SJCRH30 (cell line): ENCODE data around the gene ISX. TPM values are rescaled to one million over a fixed set of nuclear protein-coding genes. Genes with fewer than 3 reads are reported as not detected.

Source experiments
- DNase-seq, 2 experiments: peaks; one replicate each; pipeline ENCODE4 v3.0.0-alpha.2; 2015 to 2020
- H3K27ac ChIP-seq: fragments of 250-450 bp; sonication (Bioruptor Pico); 2 replicates; pipeline ENCODE4 v1.5.1; 2020; ENCODE audit warnings: mild to moderate bottlenecking, moderate library complexity
- H3K27me3 ChIP-seq: fragments of 250-450 bp; sonication (Bioruptor Pico); 2 replicates; pipeline ENCODE4 v1.5.1; 2020; ENCODE audit warnings: mild to moderate bottlenecking, moderate library complexity
- H3K36me3 ChIP-seq: fragments of 250-450 bp; sonication (Bioruptor Pico); 2 replicates; pipeline ENCODE4 v1.5.1; 2020; ENCODE audit warnings: mild to moderate bottlenecking, moderate library complexity
- H3K4me1 ChIP-seq: fragments of 250-450 bp; sonication (Bioruptor Pico); 2 replicates; pipeline ENCODE4 v1.5.1; 2020; ENCODE audit warnings: mild to moderate bottlenecking, moderate library complexity
- H3K4me3 ChIP-seq: fragments of 250-450 bp; sonication (Bioruptor Pico); 2 replicates; pipeline ENCODE4 v1.5.1; 2020; ENCODE audit warnings: mild to moderate bottlenecking, moderate library complexity
- H3K9me3 ChIP-seq: fragments of 250-450 bp; sonication (Bioruptor Pico); replicated peaks from 2 replicates; pipeline ENCODE4 v1.5.1; 2020; ENCODE audit warnings: mild to moderate bottlenecking, moderate library complexity
- total RNA-seq: library from RNA; depleted of rRNA; stranded (reverse); fragments of >200 nt; shearing (Covaris generic); gene quantifications from 2 replicates; pipeline ENCODE4 v1.2.3, GENCODE V29; 2014

ISX gene
- total RNA-seq, 1 experiment from 2014 or later: not detected

GRCh38 chr22:35069541-35069940 lies 3.6 kb downstream of the ISX start:
- Histone ChIP-seq H3K4me1 (no peaks in the 10 kb centered on the region), H3K9me3 (no peaks in the 10 kb centered on the region), H3K36me3 (no peaks in the 10 kb centered on the region), H3K27ac (no peak overlapping the region), H3K27me3 (no peaks in the 10 kb centered on the region), H3K4me3 (no peak overlapping the region)
- no peak for DNase-seq

- Histone ChIP-seq H3K27ac (no peak overlapping the region), H3K9me3 (no peaks in the 10 kb centered on the region), H3K4me1 (no peaks in the 10 kb centered on the region), H3K4me3 (no peak overlapping the region), H3K27me3 (no peaks in the 10 kb centered on the region), H3K36me3 (no peaks in the 10 kb centered on the region)
- DNase-seq: no peak
Observed at GRCh38 chr22:35070451-35071093, 4.6 kb downstream of the ISX start.

GRCh38 chr22:35071784-35072183 lies 5.8 kb downstream of the ISX start:
- Histone ChIP-seq H3K36me3 (no peaks in the 10 kb centered on the region), H3K27ac (no peak overlapping the region), H3K9me3 (no peaks in the 10 kb centered on the region), H3K4me1 (no peaks in the 10 kb centered on the region), H3K4me3 (no peak overlapping the region), H3K27me3 (no peaks in the 10 kb centered on the region)
- no peak for DNase-seq

GRCh38 chr22:35072925-35073324 lies 7.0 kb downstream of the ISX start:
- Histone ChIP-seq H3K27me3 (no peaks in the 10 kb centered on the region), H3K4me1 (no peaks in the 10 kb centered on the region), H3K27ac (no peak overlapping the region), H3K4me3 (no peak overlapping the region), H3K9me3 (no peaks in the 10 kb centered on the region), H3K36me3 (no peaks in the 10 kb centered on the region)
- DNase-seq: no peak

- Histone ChIP-seq H3K27ac (no peak overlapping the region), H3K4me3 (no peak overlapping the region), H3K4me1 (no peaks in the 10 kb centered on the region), H3K36me3 (no peaks in the 10 kb centered on the region), H3K27me3 (no peaks in the 10 kb centered on the region), H3K9me3 (no peaks in the 10 kb centered on the region)
- no peak for DNase-seq
Observed at GRCh38 chr22:35074583-35074982, 8.6 kb downstream of the ISX start.

- H3K4me1 ChIP-seq: no peaks in the 10 kb centered on the region
- no peak overlapping the region for H3K4me3 ChIP-seq
- no peaks in the 10 kb centered on the region for H3K9me3 ChIP-seq
- no peak for DNase-seq
- H3K27ac ChIP-seq: no peak overlapping the region
- no peaks in the 10 kb centered on the region for H3K36me3 ChIP-seq
- H3K27me3 ChIP-seq: no peaks in the 10 kb centered on the region
Observed at GRCh38 chr22:35076630-35077029, 10.7 kb downstream of the ISX start.

GRCh38 chr22:35085621-35086020 lies 19.7 kb downstream of the ISX start:
- Histone ChIP-seq H3K4me1 (no peaks in the 10 kb centered on the region), H3K27ac (no peak overlapping the region), H3K27me3 (no peaks in the 10 kb centered on the region), H3K4me3 (no peak overlapping the region), H3K9me3 (no peaks in the 10 kb centered on the region; the same call in 1 of the 2 replicates), H3K36me3 (no peaks in the 10 kb centered on the region)
- DNase-seq: no peak

- Histone ChIP-seq H3K27me3 (no peaks in the 10 kb centered on the region), H3K4me1 (no peaks in the 10 kb centered on the region), H3K4me3 (no peak overlapping the region), H3K36me3 (no peaks in the 10 kb centered on the region), H3K9me3 (no peaks in the 10 kb centered on the region; the same call in 1 of the 2 replicates), H3K27ac (no peak overlapping the region)
- DNase-seq: no peak
Observed at GRCh38 chr22:35089139-35089538, 23.2 kb downstream of the ISX start.

- DNase-seq: no peak
- Histone ChIP-seq H3K9me3 (no peaks in the 10 kb centered on the region; the same call in 1 of the 2 replicates), H3K27ac (no peak overlapping the region), H3K4me3 (no peak overlapping the region), H3K27me3 (no peaks in the 10 kb centered on the region), H3K36me3 (no peaks in the 10 kb centered on the region), H3K4me1 (no peaks in the 10 kb centered on the region)
Observed at GRCh38 chr22:35092406-35092805, 26.4 kb downstream of the ISX start.

- no peaks in the 10 kb centered on the region for H3K36me3 ChIP-seq
- no peak overlapping the region for H3K4me3 ChIP-seq
- no peak for DNase-seq
- H3K27me3 ChIP-seq: no peaks in the 10 kb centered on the region
- no peak overlapping the region for H3K27ac ChIP-seq
- no peaks in the 10 kb centered on the region for H3K9me3 ChIP-seq
- H3K4me1 ChIP-seq: no peaks in the 10 kb centered on the region
Observed at GRCh38 chr22:35098921-35099320, 33.0 kb downstream of the ISX start.

- Histone ChIP-seq H3K9me3 (no peaks in the 10 kb centered on the region), H3K27ac (no peak overlapping the region), H3K4me3 (no peak overlapping the region), H3K4me1 (no peaks in the 10 kb centered on the region), H3K36me3 (no peaks in the 10 kb centered on the region), H3K27me3 (no peaks in the 10 kb centered on the region)
- DNase-seq: no peak
Observed at GRCh38 chr22:35099883-35100282, 33.9 kb downstream of the ISX start.

GRCh38 chr22:35102663-35103062 lies 36.7 kb downstream of the ISX start:
- DNase-seq: peak; percentile 13 to 22
- Histone ChIP-seq H3K36me3 (no peaks in the 10 kb centered on the region), H3K27me3 (no peaks in the 10 kb centered on the region), H3K27ac (no peak overlapping the region), H3K4me1 (no peaks in the 10 kb centered on the region), H3K4me3 (no peak overlapping the region), H3K9me3 (no peaks in the 10 kb centered on the region)

- Histone ChIP-seq H3K36me3 (no peaks in the 10 kb centered on the region), H3K27ac (no peak overlapping the region), H3K4me3 (no peak overlapping the region), H3K27me3 (no peaks in the 10 kb centered on the region), H3K9me3 (no peaks in the 10 kb centered on the region), H3K4me1 (no peaks in the 10 kb centered on the region)
- peak in 1 of 2 experiments; percentile 5 for DNase-seq
Observed at GRCh38 chr22:35103761-35104160, 37.8 kb downstream of the ISX start.

GRCh38 chr22:35104491-35104890 lies 38.5 kb downstream of the ISX start:
- Histone ChIP-seq H3K36me3 (no peaks in the 10 kb centered on the region), H3K27me3 (no peaks in the 10 kb centered on the region), H3K4me1 (no peaks in the 10 kb centered on the region), H3K27ac (no peak overlapping the region), H3K9me3 (no peaks in the 10 kb centered on the region), H3K4me3 (no peak overlapping the region)
- DNase-seq: no peak

- DNase-seq: no peak
- Histone ChIP-seq H3K27ac (no peak overlapping the region), H3K27me3 (no peaks in the 10 kb centered on the region), H3K4me3 (no peak overlapping the region), H3K4me1 (no peaks in the 10 kb centered on the region), H3K9me3 (no peaks in the 10 kb centered on the region), H3K36me3 (no peaks in the 10 kb centered on the region)
Observed at GRCh38 chr22:35109616-35110015, 43.7 kb downstream of the ISX start.

- DNase-seq: no peak
- Histone ChIP-seq H3K9me3 (no peaks in the 10 kb centered on the region), H3K27ac (no peak overlapping the region), H3K4me3 (no peak overlapping the region), H3K36me3 (no peaks in the 10 kb centered on the region), H3K27me3 (no peaks in the 10 kb centered on the region), H3K4me1 (no peaks in the 10 kb centered on the region)
Observed at GRCh38 chr22:35111244-35111643, 45.3 kb downstream of the ISX start.
